ENCODE measurements around the gene ZNF41.
A peak's percentile ranks its signal among the peaks of the same experiment; 100 is the strongest.
"Not testable (repeated sequence)": the region's sequence is repeated elsewhere in the genome, so short reads cannot be mapped to it uniquely, and the experiment has no call there.

ZNF41 gene

DNA sequence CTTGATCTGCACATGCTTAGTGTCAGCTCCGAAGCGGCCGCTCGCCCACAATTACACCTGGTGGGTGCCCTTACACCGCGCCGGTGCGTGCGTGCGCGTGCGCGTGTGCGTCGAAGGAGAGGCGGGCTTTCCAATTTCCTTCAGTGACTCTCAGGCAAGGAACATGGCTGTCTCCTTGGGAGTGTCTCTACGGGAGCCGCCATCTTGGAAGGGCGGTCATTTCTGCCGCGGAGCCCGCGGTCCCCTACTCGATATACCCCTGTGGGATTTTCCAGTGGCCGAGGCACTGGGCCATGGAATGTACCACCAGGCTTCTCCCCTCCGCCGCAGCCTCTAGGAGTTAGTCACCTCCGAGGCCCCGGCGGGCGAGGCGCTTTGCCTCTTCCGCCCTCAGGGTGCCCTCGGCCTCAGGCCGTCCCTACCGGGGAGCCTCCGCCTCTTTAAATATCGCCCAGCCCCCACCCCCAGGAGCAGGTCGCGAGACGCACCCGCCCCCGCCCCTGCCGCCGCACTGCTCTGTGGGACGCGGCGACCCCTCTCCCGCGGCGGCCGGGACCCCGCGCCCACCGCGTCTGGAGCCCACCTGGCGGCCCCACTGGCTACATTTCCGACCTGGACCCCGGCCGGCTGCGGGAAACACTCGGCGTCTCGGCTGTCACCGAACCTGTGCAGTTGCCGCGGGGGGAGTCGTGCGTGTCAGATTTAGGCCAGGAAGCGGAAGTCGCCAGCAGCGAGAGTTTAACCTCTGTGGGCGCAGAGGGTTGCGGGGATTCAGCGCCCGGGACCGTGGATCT, at the start of gene ZNF41:
Gene ZNF41, minus strand, starts transcription at position 711 of the 794 bp plus-strand sequence. CDS start 15,741 bp downstream, outside the sequence.
- peak; percentile 91 for DNase-seq

GRCh38 chrX:47530049-47530448, 47.0 kb upstream of the ZNF41 start:
- no peak for DNase-seq

- no peak for DNase-seq
Measured at GRCh38 chrX:47529548-47529947, 46.5 kb upstream of the ZNF41 start.

GRCh38 chrX:47523713-47524166, 40.7 kb upstream of the ZNF41 start:
- DNase-seq, result no peak

GRCh38 chrX:47523297-47523696, 40.3 kb upstream of the ZNF41 start:
- peak; percentile 83 for DNase-seq

DNA sequence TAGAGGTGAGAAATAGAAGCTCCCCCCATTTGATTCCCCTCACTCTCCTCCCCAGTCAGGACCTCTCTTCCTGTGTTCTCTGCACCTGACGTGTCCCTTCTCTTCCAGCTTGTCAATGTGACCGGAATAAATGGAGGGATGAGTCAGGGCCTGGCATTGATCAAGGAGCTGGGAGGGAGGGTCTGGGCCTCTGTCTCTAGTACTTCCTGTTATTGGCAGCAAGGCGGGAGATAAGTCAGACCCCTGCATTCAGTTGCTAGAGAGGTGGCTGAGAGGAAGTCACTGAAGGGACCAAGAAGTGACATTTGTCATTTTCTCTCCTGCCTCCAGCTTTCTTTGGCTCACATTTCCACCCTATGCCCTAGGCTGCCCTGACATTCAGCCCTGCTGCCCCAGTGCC, 35.1 kb upstream of the ZNF41 start:
- no peak for DNase-seq

DNA sequence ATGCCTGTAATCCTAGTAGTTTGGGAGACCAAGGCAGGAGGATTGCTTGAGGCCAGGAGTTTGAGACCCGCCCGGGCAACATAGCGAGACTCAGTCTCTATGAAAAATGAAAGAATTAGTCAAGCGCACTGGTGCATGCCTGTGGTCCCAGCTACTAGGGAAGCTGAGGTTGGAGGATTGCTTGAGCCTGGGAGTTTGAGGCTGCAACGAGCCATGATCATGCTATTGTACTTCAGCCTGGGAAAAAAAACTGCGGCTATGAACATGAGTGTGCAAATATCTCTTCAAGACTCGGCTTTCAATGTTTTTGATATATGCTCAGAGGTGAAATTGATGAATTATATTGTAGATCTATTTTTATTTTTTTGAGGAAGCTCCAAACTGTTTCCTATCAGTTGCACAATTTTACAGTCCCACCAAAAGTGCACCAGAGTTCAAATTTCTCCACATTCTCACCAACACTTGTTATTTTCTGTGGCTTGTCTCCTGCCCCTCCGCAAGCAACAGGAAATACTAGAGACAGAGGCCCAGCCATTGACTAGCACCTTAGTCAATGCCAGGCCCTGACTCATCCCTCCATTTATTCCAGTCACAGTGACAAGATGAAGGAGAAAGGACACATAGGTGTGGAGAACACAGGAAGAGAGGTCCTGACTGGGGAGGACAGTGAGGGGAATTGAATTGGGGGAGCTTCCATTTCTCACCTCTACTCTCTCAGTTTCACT, 33.1 kb upstream of the ZNF41 start:
- DNase-seq, result no peak

DNA sequence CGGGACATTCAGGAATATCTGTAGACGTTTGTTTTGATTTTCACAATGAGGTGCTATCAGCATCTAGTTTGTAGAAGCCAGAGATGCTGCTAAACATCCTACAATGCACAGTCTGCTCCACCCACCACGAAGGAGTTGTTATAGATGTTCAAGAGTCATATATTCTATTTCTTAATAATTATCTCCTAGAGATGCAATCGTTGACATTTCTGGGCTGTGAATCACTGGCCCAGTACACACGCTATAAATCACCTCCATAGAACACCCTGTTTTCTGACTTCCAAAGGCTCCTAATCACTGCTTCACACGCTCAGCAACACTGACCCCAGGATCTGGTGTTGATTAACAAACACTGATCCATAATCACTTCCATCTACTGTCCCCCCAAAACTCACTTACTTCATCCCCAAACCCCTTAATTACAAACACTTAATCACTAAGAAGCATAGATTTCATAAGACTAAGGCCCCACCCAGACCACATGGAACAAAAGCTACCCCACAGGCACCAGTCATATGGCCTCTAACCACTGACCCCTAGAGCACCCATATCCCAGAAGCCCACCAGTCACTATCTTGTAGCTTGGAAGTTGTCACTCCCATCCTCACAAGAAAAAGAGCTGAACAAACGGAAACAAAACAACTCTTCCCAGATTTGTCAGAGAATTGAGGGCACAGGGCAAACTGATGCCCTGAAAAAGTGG, 31.7 kb upstream of the ZNF41 start:
- no peak for DNase-seq

- peak; percentile 13 for DNase-seq
Measured at GRCh38 chrX:47513034-47513965, 30.3 kb upstream of the ZNF41 start.

- not testable (repeated sequence) for DNase-seq
Measured at GRCh38 chrX:47512383-47512782, 29.4 kb upstream of the ZNF41 start.

GRCh38 chrX:47507153-47507867, 24.3 kb upstream of the ZNF41 start:
- no peak for DNase-seq

DNA sequence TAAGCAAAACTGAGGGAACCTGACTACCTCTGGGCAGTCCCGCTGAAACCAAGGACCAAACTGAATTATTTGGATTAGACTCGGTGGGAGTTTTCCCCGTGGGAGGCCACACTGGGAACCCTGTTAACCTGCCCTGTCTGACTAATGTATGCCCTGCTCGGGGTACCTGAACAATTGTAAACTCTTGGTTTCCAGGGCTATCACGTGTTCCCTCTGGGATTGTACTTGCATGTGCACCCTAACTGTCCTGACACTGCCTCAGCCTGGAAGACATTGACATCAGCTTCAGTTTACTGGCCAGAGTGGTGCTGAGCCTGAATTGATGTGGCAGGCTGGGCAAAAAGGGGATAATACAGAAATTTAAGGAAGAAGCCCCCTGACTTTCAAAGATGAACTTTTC, 20.1 kb upstream of the ZNF41 start:
- DNase-seq, result no peak

GRCh38 chrX:47502316-47503125, 19.5 kb upstream of the ZNF41 start:
- peak; percentile 84 for DNase-seq

GRCh38 chrX:47501226-47502074, 18.4 kb upstream of the ZNF41 start:
- no peak for DNase-seq

GRCh38 chrX:47500554-47500953, 17.5 kb upstream of the ZNF41 start:
- DNase-seq, result no peak

DNA sequence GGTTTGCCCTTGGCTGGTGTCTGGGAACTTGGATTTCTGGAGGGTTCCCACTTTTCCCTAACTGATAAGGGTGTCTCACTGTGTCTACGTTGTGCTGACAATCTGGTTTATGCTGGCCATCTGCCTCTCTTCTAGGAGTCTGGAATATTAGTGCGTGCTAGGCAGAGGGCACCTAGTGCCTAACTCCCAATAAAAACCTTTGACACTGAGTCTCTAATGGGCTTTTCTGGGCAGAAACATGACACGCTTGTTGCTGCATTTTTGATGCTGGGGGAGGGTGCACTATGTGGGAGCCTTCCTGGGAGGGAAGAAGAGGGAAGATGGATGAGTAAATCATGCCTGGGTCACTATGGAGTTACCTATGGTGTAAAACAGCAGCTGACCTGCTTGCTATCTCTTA, 16.3 kb upstream of the ZNF41 start:
- DNase-seq, result no peak

- DNase-seq, result no peak
Measured at GRCh38 chrX:47498411-47498810, 15.4 kb upstream of the ZNF41 start.

- no peak for DNase-seq
Measured at GRCh38 chrX:47497271-47497888, 14.4 kb upstream of the ZNF41 start.

- DNase-seq, result not testable (repeated sequence)
Measured at GRCh38 chrX:47492133-47492532, 9.1 kb upstream of the ZNF41 start.

All from NCI-H146 (cell line).